Coronary artery (tissue), 2 donors: ENCODE measurements around the gene NMNAT3.

Experiments used
- DNase-seq: peaks from one replicate; pipeline ENCODE4 v3.0.0-alpha.2; 2017; ENCODE audit warnings: low spot score
- H3K27ac ChIP-seq, 2 donors: fragments of 200-600 bp; sonication (generic); one replicate each; pipeline ENCODE4 v1.5.1; 2016 to 2019
- H3K4me3 ChIP-seq: fragments of 200-600 bp; sonication (generic); 2 replicates; pipeline ENCODE4 v1.5.1; 2016; ENCODE audit warnings: mild to moderate bottlenecking, moderate library complexity
- CTCF ChIP-seq: fragments of 200-600 bp; sonication (generic); IDR thresholded peaks from one replicate; pipeline ENCODE4 v1.5.1; 2019; ENCODE audit warnings: antibody characterized with exemption

Gene NMNAT3

GRCh38 chr3:139627759-139628158, 50.0 kb downstream of the NMNAT3 start:
- Histone ChIP-seq H3K4me3 (no peak overlapping the region), H3K27ac (no peak overlapping the region)
- no peak for TF ChIP-seq CTCF
- DNase-seq: no peak

GRCh38 chr3:139620438-139620837, 57.3 kb downstream of the NMNAT3 start:
- no peak overlapping the region for H3K27ac ChIP-seq
- no peak for TF ChIP-seq CTCF
- DNase-seq: no peak
- no peak overlapping the region for H3K4me3 ChIP-seq

GRCh38 chr3:139619484-139619883, 58.3 kb downstream of the NMNAT3 start:
- no peak overlapping the region for H3K27ac ChIP-seq
- TF ChIP-seq CTCF: no peak
- DNase-seq: no peak
- H3K4me3 ChIP-seq: no peak overlapping the region

- no peak for DNase-seq
- H3K4me3 ChIP-seq: no peak overlapping the region
These were observed 60.0 kb downstream of the NMNAT3 start for GRCh38 chr3:139617672-139618268.

GRCh38 chr3:139611528-139611927, 66.2 kb downstream of the NMNAT3 start:
- TF ChIP-seq CTCF: no peak
- no peak overlapping the region for H3K4me3 ChIP-seq
- no peak overlapping the region for H3K27ac ChIP-seq
- no peak for DNase-seq

More at GRCh38 chr3:139617672-139618268, 60.0 kb downstream of the NMNAT3 start:
- no peak overlapping the region for H3K27ac ChIP-seq
- no peak for TF ChIP-seq CTCF

GRCh38 chr3:139610886-139611285, 66.9 kb downstream of the NMNAT3 start:
- TF ChIP-seq CTCF: no peak
- DNase-seq: no peak
- no peak overlapping the region for H3K4me3 ChIP-seq
- H3K27ac ChIP-seq: no peak overlapping the region

GRCh38 chr3:139608924-139609323, 68.8 kb downstream of the NMNAT3 start:
- no peak for TF ChIP-seq CTCF
- no peak overlapping the region for H3K27ac ChIP-seq
- DNase-seq: no peak
- no peak overlapping the region for H3K4me3 ChIP-seq
